ENCODE measurements around the gene ZFP92. TPM values are rescaled to one million over a fixed set of nuclear protein-coding genes. Genes with fewer than 3 reads are reported as not detected.

The ZFP92 gene
- total RNA-seq, 2 donors from 2014 or later: 2.1 to 3.3 TPM

DNA sequence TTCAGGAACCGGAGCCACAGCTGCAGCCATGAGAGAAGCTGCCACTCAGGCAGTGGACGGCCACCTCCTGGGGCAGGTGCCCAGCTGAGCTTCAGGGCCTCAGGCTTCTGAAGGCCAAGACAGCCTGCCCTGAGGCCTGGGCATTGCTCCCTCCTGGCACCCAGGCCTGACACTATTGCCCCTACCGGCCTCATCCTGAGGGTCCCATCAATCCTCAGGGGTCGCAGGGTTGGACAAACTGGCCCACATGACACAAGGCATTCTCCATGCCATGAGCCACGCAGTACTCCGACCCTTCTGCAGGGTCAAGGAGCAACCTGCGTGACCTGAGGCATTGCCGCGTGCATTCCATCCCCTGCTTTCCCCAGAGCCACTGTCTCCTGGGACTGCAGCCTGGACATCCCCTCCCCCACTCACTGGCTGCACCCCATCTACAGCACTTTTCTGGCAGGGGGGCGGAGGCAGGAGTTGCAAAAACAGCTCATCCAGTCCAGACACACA, 3.0 kb upstream of the ZFP92 start:
- no peaks in the 10 kb centered on the region for H3K9me3 Mint-ChIP-seq
- DNase-seq (ENCODE audit: low spot score): no peak
- no peak overlapping the region for H3K4me3 Mint-ChIP-seq
- H3K27ac Mint-ChIP-seq: no peak overlapping the region
- ATAC-seq: no peak
- H3K27me3 Mint-ChIP-seq: peaks cover 0 to 10% of the 10 kb centered on the region in 2 donors
- no peaks in the 10 kb centered on the region for H3K36me3 Mint-ChIP-seq
- H3K4me1 Mint-ChIP-seq (ENCODE audit: low read depth in 2 of 2): peaks cover 6 to 9% of the 10 kb centered on the region in 2 donors

GRCh38 chrX:153408871-153409351, 2.4 kb upstream of the ZFP92 start:
- peaks cover 0 to 7% of the 10 kb centered on the region in 2 donors for H3K27me3 Mint-ChIP-seq
- no peak for DNase-seq (ENCODE audit: low spot score)
- no peak overlapping the region for H3K27ac Mint-ChIP-seq
- no peak overlapping the region for H3K4me3 Mint-ChIP-seq
- ATAC-seq: no peak
- peaks cover 6 to 9% of the 10 kb centered on the region in 2 donors for H3K4me1 Mint-ChIP-seq (ENCODE audit: low read depth in 2 of 2)
- no peaks in the 10 kb centered on the region for H3K9me3 Mint-ChIP-seq
- H3K36me3 Mint-ChIP-seq: no peaks in the 10 kb centered on the region

DNA sequence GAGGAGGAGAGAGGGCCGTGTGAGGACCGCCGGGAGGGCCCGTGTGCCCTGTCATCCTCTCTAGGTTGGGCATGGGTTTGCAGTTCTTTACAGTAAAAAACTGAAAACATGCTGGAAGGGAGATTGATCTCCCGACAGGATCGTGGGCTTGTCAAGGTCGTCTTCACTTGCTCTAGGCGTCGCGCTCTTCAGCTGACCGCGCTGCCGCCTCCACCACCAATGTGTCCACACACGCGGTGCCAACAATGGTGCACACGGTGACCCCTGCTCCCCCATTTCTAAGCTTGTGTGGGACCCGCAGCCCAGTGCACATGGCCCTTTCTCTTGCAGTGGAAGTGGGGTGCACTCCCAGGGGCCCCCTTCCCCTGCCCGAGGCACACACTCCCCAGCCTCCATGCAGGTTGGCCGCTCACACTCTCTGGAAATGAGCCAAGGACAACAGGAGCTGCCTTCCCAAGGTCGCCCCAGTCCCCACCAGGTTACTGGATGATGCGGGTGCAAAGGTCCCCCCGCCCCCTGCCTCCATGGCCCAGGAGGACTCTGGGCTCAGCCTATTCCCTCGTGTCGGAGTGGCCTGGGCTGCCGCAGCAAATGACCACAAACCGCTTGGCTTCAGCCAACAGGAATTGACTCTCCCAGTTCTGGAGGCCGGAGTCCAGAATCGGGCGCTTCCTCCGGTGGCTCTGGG, 1.7 kb upstream of the ZFP92 start:
- no peak overlapping the region for H3K4me3 Mint-ChIP-seq
- H3K27ac Mint-ChIP-seq: no peak overlapping the region
- ATAC-seq (no peak), DNase-seq (ENCODE audit: low spot score) (no peak)
- peaks cover 6 to 9% of the 10 kb centered on the region in 2 donors for H3K4me1 Mint-ChIP-seq (ENCODE audit: low read depth in 2 of 2)
- no peaks in the 10 kb centered on the region for H3K9me3 Mint-ChIP-seq
- H3K36me3 Mint-ChIP-seq: no peaks in the 10 kb centered on the region
- H3K27me3 Mint-ChIP-seq: peaks cover 0 to 7% of the 10 kb centered on the region in 2 donors

DNA sequence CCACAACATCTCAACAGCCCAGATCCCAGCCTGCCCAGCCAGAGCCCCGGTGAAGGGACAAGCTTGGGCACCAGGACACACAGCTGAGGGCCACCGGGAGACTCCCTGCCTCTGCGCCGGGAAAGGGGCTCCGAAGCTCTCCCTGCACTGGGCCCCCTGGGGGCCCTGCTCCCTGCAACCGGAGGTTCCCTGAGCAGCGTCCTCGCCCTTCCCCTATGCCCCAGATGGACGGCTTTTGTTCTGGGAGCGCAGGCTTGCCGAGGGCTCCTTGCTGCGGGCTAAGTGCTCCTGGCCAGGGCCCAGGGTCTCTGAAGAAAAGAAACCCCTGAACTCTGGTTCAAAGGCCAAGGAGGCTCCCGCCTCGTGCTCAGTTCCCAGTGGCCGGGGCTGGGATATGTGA, 899 bp upstream of the ZFP92 start:
- ATAC-seq (no peak), DNase-seq (ENCODE audit: low spot score) (no peak)
- peaks cover 6 to 9% of the 10 kb centered on the region in 2 donors for H3K4me1 Mint-ChIP-seq (ENCODE audit: low read depth in 2 of 2)
- H3K27ac Mint-ChIP-seq: no peak overlapping the region
- no peaks in the 10 kb centered on the region for H3K9me3 Mint-ChIP-seq
- H3K4me3 Mint-ChIP-seq: no peak overlapping the region
- H3K27me3 Mint-ChIP-seq: peaks cover 0 to 5% of the 10 kb centered on the region in 2 donors
- H3K36me3 Mint-ChIP-seq: no peaks in the 10 kb centered on the region

DNA sequence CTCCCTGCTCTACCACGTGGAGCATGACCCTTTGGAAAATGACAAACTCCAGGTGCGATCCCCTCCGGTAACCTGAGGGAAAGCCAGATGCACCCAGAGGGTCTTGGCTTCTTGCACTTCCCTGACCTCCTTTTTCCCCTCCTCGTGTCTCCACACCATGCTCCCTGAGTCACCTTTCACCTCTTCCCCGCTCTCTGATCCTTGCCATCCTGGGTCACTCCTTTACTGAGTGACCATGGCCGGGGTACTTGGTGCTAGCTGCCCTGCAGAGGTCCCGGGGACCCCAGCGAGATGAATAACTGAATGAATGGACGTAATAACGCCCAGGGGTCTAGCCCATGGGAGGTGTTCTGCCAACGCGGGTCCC, 401 bp upstream of the ZFP92 start:
- DNase-seq (ENCODE audit: low spot score) (no peak), ATAC-seq (no peak)
- Mint-ChIP-seq H3K4me1 (ENCODE audit: low read depth in 2 of 2) (peaks cover 6 to 9% of the 10 kb centered on the region in 2 donors), H3K27me3 (peaks cover 0 to 2% of the 10 kb centered on the region in 2 donors), H3K27ac (peak overlapping the region in 1 of 2 donors; percentile 69), H3K4me3 (peak overlapping the region; percentile 69), H3K9me3 (no peaks in the 10 kb centered on the region), H3K36me3 (no peaks in the 10 kb centered on the region)

DNA sequence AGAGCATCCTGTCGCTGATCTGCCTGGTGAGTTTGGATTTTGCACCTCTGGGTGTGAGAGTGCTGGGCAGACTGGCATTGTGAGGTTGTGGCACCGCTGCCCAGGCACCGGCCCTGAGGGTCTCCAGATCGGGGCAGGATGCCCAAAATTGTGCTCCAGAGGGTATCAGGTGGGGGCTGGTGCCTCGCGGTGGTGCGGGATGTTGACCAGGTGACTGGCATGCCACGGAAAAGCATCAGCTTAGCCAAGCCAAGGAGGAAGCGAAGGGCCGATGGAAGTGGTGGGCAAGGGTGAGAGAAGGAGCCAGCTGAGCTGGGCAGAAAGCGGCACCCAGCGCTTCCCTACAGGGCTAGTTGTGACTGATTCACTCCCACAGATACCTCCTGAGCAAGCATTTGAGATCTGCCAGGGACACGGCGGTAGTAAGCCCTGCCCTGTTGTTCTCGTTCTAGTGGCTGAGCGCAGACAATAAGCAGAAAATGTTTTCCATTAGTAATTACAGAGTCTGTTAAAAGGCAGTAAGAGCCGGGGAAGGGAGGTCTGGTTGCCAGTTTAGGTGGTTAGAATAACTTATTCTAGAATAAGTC, 809 bp downstream of the ZFP92 start:
- peak overlapping the region; percentile 74 for H3K4me3 Mint-ChIP-seq
- H3K27me3 Mint-ChIP-seq: no peaks in the 10 kb centered on the region
- DNase-seq (ENCODE audit: low spot score) (no peak), ATAC-seq (no peak)
- no peaks in the 10 kb centered on the region for H3K36me3 Mint-ChIP-seq
- H3K9me3 Mint-ChIP-seq: no peaks in the 10 kb centered on the region
- H3K27ac Mint-ChIP-seq: no peak overlapping the region
- H3K4me1 Mint-ChIP-seq (ENCODE audit: low read depth in 2 of 2): peaks cover 6 to 9% of the 10 kb centered on the region in 2 donors

DNA sequence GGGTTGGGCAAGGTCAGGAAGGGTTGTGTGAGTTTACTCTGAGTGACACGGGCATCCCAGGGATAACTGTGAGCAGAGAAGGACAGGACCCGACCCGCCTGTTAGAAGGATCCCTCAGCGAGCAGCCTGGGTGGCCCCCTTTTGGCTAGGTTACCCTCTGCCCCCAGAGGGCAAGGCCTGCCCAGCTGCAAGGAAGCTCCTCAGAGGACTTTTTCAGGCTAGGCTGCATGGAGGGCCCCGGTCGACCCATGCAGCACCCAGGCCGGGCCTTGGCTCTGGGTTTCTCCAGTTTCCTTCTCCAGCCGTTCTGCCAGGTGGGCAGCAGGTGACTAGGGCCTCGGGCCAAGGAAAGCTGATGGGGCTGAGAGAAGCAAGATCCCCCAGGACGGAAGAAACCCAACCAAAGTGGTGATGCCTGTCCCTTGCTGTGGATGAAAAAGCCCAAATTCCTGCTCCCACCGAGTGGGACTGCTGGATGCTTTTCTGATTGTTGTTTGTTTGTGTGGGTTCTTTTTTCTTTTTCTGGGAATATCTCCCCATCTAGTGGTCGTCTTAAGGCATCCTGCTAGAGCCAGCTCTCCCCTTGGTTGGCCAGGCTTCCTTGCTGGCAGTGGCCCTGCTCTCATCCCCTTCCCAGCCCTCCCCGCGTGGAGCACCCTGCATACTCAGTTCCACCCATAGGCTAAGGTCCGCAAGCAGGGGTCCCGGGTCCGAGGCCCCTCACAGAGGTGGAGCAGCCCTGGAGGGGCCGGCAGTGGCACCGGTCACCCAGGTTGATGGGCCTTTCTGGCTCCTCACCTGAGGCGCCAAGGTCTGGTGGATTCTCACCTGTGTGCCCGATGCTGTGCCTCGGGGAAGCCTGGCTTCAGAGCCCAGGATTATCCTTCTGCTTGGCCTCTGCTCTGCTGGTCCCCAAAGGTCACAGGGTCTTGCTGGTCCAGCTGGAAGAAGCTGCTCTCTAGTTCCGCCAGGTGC, 1.8 kb downstream of the ZFP92 start:
- DNase-seq (ENCODE audit: low spot score) (no peak), ATAC-seq (no peak)
- Mint-ChIP-seq H3K9me3 (no peaks in the 10 kb centered on the region), H3K27me3 (no peaks in the 10 kb centered on the region), H3K36me3 (no peaks in the 10 kb centered on the region), H3K4me3 (no peak overlapping the region), H3K27ac (no peak overlapping the region), H3K4me1 (ENCODE audit: low read depth in 2 of 2) (peaks cover 6 to 9% of the 10 kb centered on the region in 2 donors)

DNA sequence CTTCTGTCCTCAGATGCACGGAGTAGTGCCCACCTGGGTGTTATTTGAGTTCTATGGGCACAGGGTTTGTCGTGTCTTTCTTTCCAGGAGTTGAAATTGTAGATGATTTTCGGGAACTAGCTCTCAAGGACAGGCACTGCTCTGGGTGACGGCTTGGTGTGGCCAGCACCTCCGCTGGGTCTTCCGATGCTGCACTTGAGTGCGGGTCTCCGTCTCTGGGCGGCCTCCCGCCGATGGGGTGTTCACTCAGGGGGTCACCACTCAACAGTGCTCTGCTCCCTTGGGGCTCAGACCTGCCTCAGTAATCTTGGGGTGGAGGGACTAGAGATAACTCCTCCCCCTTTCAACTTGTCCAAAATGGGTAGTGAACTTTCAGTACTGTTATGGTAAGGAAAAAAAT, 2.5 kb downstream of the ZFP92 start:
- no peak for DNase-seq (ENCODE audit: low spot score)
- Mint-ChIP-seq H3K36me3 (no peaks in the 10 kb centered on the region), H3K4me3 (no peak overlapping the region), H3K4me1 (ENCODE audit: low read depth in 2 of 2) (peaks cover 6 to 9% of the 10 kb centered on the region in 2 donors), H3K27ac (no peak overlapping the region), H3K9me3 (no peaks in the 10 kb centered on the region), H3K27me3 (no peaks in the 10 kb centered on the region)
- no peak for ATAC-seq

GRCh38 chrX:153414856-153415510, 3.7 kb downstream of the ZFP92 start:
- ATAC-seq (no peak), DNase-seq (ENCODE audit: low spot score) (no peak)
- H3K27me3 Mint-ChIP-seq: no peaks in the 10 kb centered on the region
- H3K9me3 Mint-ChIP-seq: no peaks in the 10 kb centered on the region
- H3K4me1 Mint-ChIP-seq (ENCODE audit: low read depth in 2 of 2): peaks cover 6 to 9% of the 10 kb centered on the region in 2 donors
- no peak overlapping the region for H3K27ac Mint-ChIP-seq
- H3K4me3 Mint-ChIP-seq: no peak overlapping the region
- no peaks in the 10 kb centered on the region for H3K36me3 Mint-ChIP-seq

DNA sequence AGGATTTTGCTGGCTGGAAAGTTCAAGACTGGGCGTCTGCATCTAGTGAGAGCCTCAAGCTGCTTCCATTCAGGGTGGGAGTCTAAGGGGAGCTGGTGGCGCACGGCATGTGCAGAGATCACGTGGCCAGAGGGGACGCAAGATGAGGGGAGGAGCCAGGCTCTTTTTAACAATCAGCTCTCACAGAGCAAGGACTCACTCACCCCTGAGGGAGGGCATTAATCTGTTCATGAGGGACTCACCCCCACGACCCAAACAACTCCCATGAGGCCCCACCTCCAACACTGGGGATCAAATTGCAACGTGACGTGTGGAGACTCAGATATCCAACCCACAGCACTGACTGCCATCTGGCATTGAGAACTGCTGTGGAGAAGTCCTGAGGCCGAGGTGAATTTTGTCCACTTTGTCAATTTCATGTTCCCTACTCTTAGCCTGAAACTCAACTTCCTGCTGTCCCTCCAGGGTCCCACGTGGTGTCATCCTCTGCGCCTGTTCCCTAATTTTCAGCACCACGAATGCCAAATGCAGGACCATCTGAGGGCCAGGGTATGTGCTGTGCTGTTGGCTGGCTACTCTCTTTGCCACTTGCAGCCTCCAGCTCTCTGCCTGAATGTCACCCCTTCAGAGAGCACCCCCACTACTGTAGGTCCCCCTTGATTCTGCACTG, 5.6 kb downstream of the ZFP92 start:
- Mint-ChIP-seq H3K4me3 (no peak overlapping the region), H3K27ac (no peak overlapping the region), H3K36me3 (no peaks in the 10 kb centered on the region), H3K27me3 (no peaks in the 10 kb centered on the region), H3K4me1 (ENCODE audit: low read depth in 2 of 2) (peaks cover 5% of the 10 kb centered on the region in 2 donors), H3K9me3 (no peaks in the 10 kb centered on the region)
- DNase-seq (ENCODE audit: low spot score) (no peak), ATAC-seq (no peak)

GRCh38 chrX:153417637-153418036, 6.4 kb downstream of the ZFP92 start:
- Mint-ChIP-seq H3K36me3 (no peaks in the 10 kb centered on the region), H3K27me3 (no peaks in the 10 kb centered on the region), H3K4me1 (ENCODE audit: low read depth in 2 of 2) (no peaks in the 10 kb centered on the region), H3K27ac (no peak overlapping the region), H3K4me3 (no peak overlapping the region), H3K9me3 (no peaks in the 10 kb centered on the region)
- ATAC-seq (no peak), DNase-seq (ENCODE audit: low spot score) (no peak)

GRCh38 chrX:153420851-153421599, 9.8 kb downstream of the ZFP92 start:
- no peaks in the 10 kb centered on the region for H3K27me3 Mint-ChIP-seq
- H3K27ac Mint-ChIP-seq: no peak overlapping the region
- DNase-seq (ENCODE audit: low spot score) (no peak), ATAC-seq (no peak)
- H3K36me3 Mint-ChIP-seq: no peaks in the 10 kb centered on the region
- H3K4me1 Mint-ChIP-seq (ENCODE audit: low read depth in 2 of 2): no peaks in the 10 kb centered on the region
- no peaks in the 10 kb centered on the region for H3K9me3 Mint-ChIP-seq
- H3K4me3 Mint-ChIP-seq: no peak overlapping the region
